MM.1S (cell line): Measurements from ENCODE around the gene DKK2.

ENCODE experiments used
- DNase-seq: peaks from one replicate; pipeline ENCODE4 v3.0.0-alpha.2; 2015
- H2AFZ ChIP-seq: fragments of 300-600 bp; sonication (generic); 2 replicates; pipeline ENCODE4 v1.6.0; 2016; ENCODE audit warnings: antibody characterized with exemption, low read length
- H3F3A ChIP-seq: fragments of 300-600 bp; sonication (generic); 2 replicates; pipeline ENCODE4 v1.6.1; 2016; ENCODE audit warnings: mild to moderate bottlenecking, antibody characterized with exemption, low read length, moderate library complexity, mixed read lengths; ENCODE audit not compliant: insufficient read depth
- H3K27ac ChIP-seq: fragments of 300-600 bp; sonication (generic); 2 replicates; pipeline ENCODE4 v1.5.1; 2016; ENCODE audit warnings: mild to moderate bottlenecking, low read length
- H3K27me3 ChIP-seq: fragments of 300-600 bp; sonication (generic); replicated peaks from 2 replicates; pipeline ENCODE4 v1.6.0; 2016; ENCODE audit warnings: low read length; ENCODE audit not compliant: insufficient read depth
- H3K36me3 ChIP-seq: fragments of 300-600 bp; sonication (generic); replicated peaks from 2 replicates; pipeline ENCODE4 v1.6.1; 2016; ENCODE audit warnings: mild to moderate bottlenecking, low read length, mixed read lengths; ENCODE audit not compliant: insufficient read depth
- H3K4me1 ChIP-seq: fragments of 300-600 bp; sonication (generic); 2 replicates; pipeline ENCODE4 v1.6.1; 2016; ENCODE audit warnings: low read length, mixed read lengths
- H3K4me2 ChIP-seq: fragments of 300-600 bp; sonication (generic); 2 replicates; pipeline ENCODE4 v1.6.0; 2016; ENCODE audit warnings: low read depth, low read length
- H3K4me3 ChIP-seq: fragments of 300-600 bp; sonication (generic); 2 replicates; pipeline ENCODE4 v1.5.1; 2016; ENCODE audit warnings: low read length, mixed read lengths
- H3K79me2 ChIP-seq: fragments of 300-600 bp; sonication (generic); 2 replicates; pipeline ENCODE4 v1.6.1; 2016; ENCODE audit warnings: mixed run types, low read length, mixed read lengths
- H3K9ac ChIP-seq: fragments of 300-600 bp; sonication (generic); 2 replicates; pipeline ENCODE4 v1.6.1; 2016; ENCODE audit warnings: low read length, mixed read lengths
- H3K9me2 ChIP-seq: fragments of 300-600 bp; sonication (generic); replicated peaks from 2 replicates; pipeline ENCODE4 v1.6.1; 2016; ENCODE audit warnings: mild to moderate bottlenecking, low read length, mixed read lengths; ENCODE audit not compliant: insufficient read depth
- H3K9me3 ChIP-seq: fragments of 300-600 bp; sonication (generic); replicated peaks from 2 replicates; pipeline ENCODE4 v1.6.1; 2016; ENCODE audit warnings: mild to moderate bottlenecking, low read length, mixed read lengths; ENCODE audit not compliant: insufficient read depth
- H4K20me1 ChIP-seq: fragments of 300-600 bp; sonication (generic); 2 replicates; pipeline ENCODE4 v1.6.1; 2016; ENCODE audit warnings: mild to moderate bottlenecking, low read length, moderate library complexity, mixed read lengths; ENCODE audit not compliant: insufficient read depth
- EZH2 ChIP-seq: fragments of 300-600 bp; sonication (generic); optimal IDR thresholded peaks from 2 replicates; pipeline ENCODE3; 2017; ENCODE audit warnings: low read depth, mild to moderate bottlenecking, antibody characterized with exemption, low read length, mixed read lengths
- EZH2phosphoT487 ChIP-seq: fragments of 300-600 bp; sonication (generic); IDR thresholded peaks from 2 replicates; pipeline ENCODE4 v1.6.1; 2018; ENCODE audit warnings: antibody characterized with exemption, low read length
- TF ChIP-seq, protein P1 (sequence below): fragments of 300-600 bp; sonication (generic); IDR thresholded peaks from 2 replicates; pipeline ENCODE4 v1.5.1; 2016; ENCODE audit warnings: antibody characterized with exemption, low read length, mixed read lengths

DKK2 gene

GRCh38 chr4:106967892-106968291, 68.2 kb downstream of the DKK2 start:
- Histone ChIP-seq H3K9ac (no peak overlapping the region), H3K4me3 (no peak overlapping the region), H3K4me2 (no peak overlapping the region), H2AFZ (no peak overlapping the region), H3K27ac (no peak overlapping the region), H3K9me2 (no peaks in the 10 kb centered on the region), H3K36me3 (no peaks in the 10 kb centered on the region), H3K9me3 (no peaks in the 10 kb centered on the region), H3F3A (no peaks in the 10 kb centered on the region), H4K20me1 (no peaks in the 10 kb centered on the region), H3K79me2 (no peaks in the 10 kb centered on the region), H3K4me1 (no peaks in the 10 kb centered on the region), H3K27me3 (no peaks in the 10 kb centered on the region)
- TF ChIP-seq, protein P1, sequence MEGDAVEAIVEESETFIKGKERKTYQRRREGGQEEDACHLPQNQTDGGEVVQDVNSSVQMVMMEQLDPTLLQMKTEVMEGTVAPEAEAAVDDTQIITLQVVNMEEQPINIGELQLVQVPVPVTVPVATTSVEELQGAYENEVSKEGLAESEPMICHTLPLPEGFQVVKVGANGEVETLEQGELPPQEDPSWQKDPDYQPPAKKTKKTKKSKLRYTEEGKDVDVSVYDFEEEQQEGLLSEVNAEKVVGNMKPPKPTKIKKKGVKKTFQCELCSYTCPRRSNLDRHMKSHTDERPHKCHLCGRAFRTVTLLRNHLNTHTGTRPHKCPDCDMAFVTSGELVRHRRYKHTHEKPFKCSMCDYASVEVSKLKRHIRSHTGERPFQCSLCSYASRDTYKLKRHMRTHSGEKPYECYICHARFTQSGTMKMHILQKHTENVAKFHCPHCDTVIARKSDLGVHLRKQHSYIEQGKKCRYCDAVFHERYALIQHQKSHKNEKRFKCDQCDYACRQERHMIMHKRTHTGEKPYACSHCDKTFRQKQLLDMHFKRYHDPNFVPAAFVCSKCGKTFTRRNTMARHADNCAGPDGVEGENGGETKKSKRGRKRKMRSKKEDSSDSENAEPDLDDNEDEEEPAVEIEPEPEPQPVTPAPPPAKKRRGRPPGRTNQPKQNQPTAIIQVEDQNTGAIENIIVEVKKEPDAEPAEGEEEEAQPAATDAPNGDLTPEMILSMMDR = no peak
- no peak for TF ChIP-seq EZH2
- TF ChIP-seq EZH2phosphoT487 = no peak
- no peak for DNase-seq

GRCh38 chr4:106953036-106953705, 82.9 kb downstream of the DKK2 start:
- Histone ChIP-seq H3F3A (no peaks in the 10 kb centered on the region), H2AFZ (no peak overlapping the region), H3K9ac (no peak overlapping the region), H3K4me2 (no peak overlapping the region), H3K4me1 (no peaks in the 10 kb centered on the region), H3K36me3 (no peaks in the 10 kb centered on the region), H3K9me3 (no peaks in the 10 kb centered on the region), H4K20me1 (no peaks in the 10 kb centered on the region), H3K79me2 (no peaks in the 10 kb centered on the region), H3K27me3 (no peaks in the 10 kb centered on the region), H3K9me2 (no peaks in the 10 kb centered on the region), H3K27ac (no peak overlapping the region), H3K4me3 (no peak overlapping the region)
- no peak for DNase-seq
- TF ChIP-seq EZH2phosphoT487 (no peak), EZH2 (no peak)
- TF ChIP-seq, protein P1 = no peak

GRCh38 chr4:106951891-106952290, 84.2 kb downstream of the DKK2 start:
- H3K27me3 ChIP-seq = no peaks in the 10 kb centered on the region
- H3K4me2 ChIP-seq = no peak overlapping the region
- DNase-seq = no peak
- H4K20me1 ChIP-seq = no peaks in the 10 kb centered on the region
- H3K79me2 ChIP-seq = no peaks in the 10 kb centered on the region
- H3K9me2 ChIP-seq = no peaks in the 10 kb centered on the region
- H3K36me3 ChIP-seq = no peaks in the 10 kb centered on the region
- H3K9ac ChIP-seq = no peak overlapping the region
- H3K4me3 ChIP-seq = no peak overlapping the region
- no peaks in the 10 kb centered on the region for H3K9me3 ChIP-seq
- H3K4me1 ChIP-seq = no peaks in the 10 kb centered on the region
- no peak for TF ChIP-seq EZH2phosphoT487
- TF ChIP-seq EZH2 = no peak
- TF ChIP-seq, protein P1 = no peak
- no peak overlapping the region for H3K27ac ChIP-seq
- no peak overlapping the region for H2AFZ ChIP-seq
- no peaks in the 10 kb centered on the region for H3F3A ChIP-seq
